Neural progenitor cell (in vitro differentiated cells): ENCODE data around the gene AKAP8L. TPM values are rescaled to one million over a fixed set of nuclear protein-coding genes. Genes with fewer than 3 reads are reported as not detected.

Experiments
- DNase-seq: peaks from one replicate; pipeline ENCODE4 v3.0.0-alpha.2; 2016; ENCODE audit warnings: low spot score
- H2AFZ ChIP-seq: fragments of 200-600 bp; sonication (generic); replicated peaks from 2 replicates; pipeline ENCODE4 v1.6.1; 2016; ENCODE audit warnings: antibody characterized with exemption
- H3F3A ChIP-seq: fragments of 200-600 bp; sonication (generic); 2 replicates; pipeline ENCODE4 v1.6.1; 2016; ENCODE audit warnings: antibody characterized with exemption, low read depth
- H3K27ac ChIP-seq: fragments of 200-600 bp; sonication (generic); 2 replicates; pipeline ENCODE4 v1.5.1; 2016; ENCODE audit warnings: mild to moderate bottlenecking
- H3K27me3 ChIP-seq: fragments of 200-600 bp; sonication (generic); 2 replicates; pipeline ENCODE4 v1.6.1; 2016; ENCODE audit warnings: mild to moderate bottlenecking, moderate library complexity
- H3K36me3 ChIP-seq: fragments of 200-600 bp; sonication (generic); 2 replicates; pipeline ENCODE4 v1.5.1; 2016
- H3K4me1 ChIP-seq: fragments of 200-600 bp; sonication (generic); 2 replicates; pipeline ENCODE4 v1.6.1; 2016; ENCODE audit warnings: mixed run types
- H3K4me2 ChIP-seq: fragments of 200-600 bp; sonication (generic); 2 replicates; pipeline ENCODE4 v1.6.1; 2016
- H3K4me3 ChIP-seq: fragments of 200-600 bp; sonication (generic); 2 replicates; pipeline ENCODE4 v1.5.1; 2016
- H3K79me2 ChIP-seq: fragments of 200-600 bp; sonication (generic); 2 replicates; pipeline ENCODE4 v1.6.1; 2016; ENCODE audit warnings: low read depth
- H3K9ac ChIP-seq: fragments of 200-600 bp; sonication (generic); 2 replicates; pipeline ENCODE4 v1.6.1; 2016
- H3K9me3 ChIP-seq: fragments of 200-600 bp; sonication (generic); 2 replicates; pipeline ENCODE4 v1.5.1; 2016; ENCODE audit warnings: low read depth
- H4K20me1 ChIP-seq: fragments of 200-600 bp; sonication (generic); 2 replicates; pipeline ENCODE4 v1.6.1; 2016; ENCODE audit warnings: low read depth
- H3K27ac Mint-ChIP-seq: 3 replicates; pipeline ENCODE4 v1.8.0; 2021; ENCODE audit warnings: mixed read lengths
- H3K27me3 Mint-ChIP-seq: 2 replicates; pipeline ENCODE4 v1.8.0; 2022; ENCODE audit warnings: low read depth, mild to moderate bottlenecking, inconsistent platforms, moderate library complexity, mixed read lengths; ENCODE audit not compliant: insufficient read depth
- H3K36me3 Mint-ChIP-seq: 3 replicates; pipeline ENCODE4 v1.8.0; 2021; ENCODE audit warnings: mixed read lengths
- H3K4me1 Mint-ChIP-seq: 3 replicates; pipeline ENCODE4 v1.8.0; 2021; ENCODE audit warnings: mixed read lengths
- H3K4me3 Mint-ChIP-seq: 3 replicates; pipeline ENCODE4 v1.8.0; 2021; ENCODE audit warnings: mild to moderate bottlenecking, moderate library complexity, mixed read lengths
- H3K9me3 Mint-ChIP-seq: 3 replicates; pipeline ENCODE4 v1.8.0; 2020; ENCODE audit warnings: mixed read lengths
- CTCF ChIP-seq: fragments of 200-600 bp; sonication (generic); IDR thresholded peaks from 2 replicates; pipeline ENCODE4 v1.5.1; 2017; ENCODE audit warnings: antibody characterized with exemption, mild to moderate bottlenecking
- EZH2 ChIP-seq: fragments of 200-600 bp; sonication (generic); IDR thresholded peaks from 2 replicates; pipeline ENCODE4 v1.6.1; 2017; ENCODE audit warnings: antibody characterized with exemption, mild to moderate bottlenecking, moderate library complexity
- EZH2phosphoT487 ChIP-seq: fragments of 200-600 bp; sonication (generic); IDR thresholded peaks from 2 replicates; pipeline ENCODE4 v1.6.1; 2017; ENCODE audit warnings: antibody characterized with exemption
- total RNA-seq: library from RNA; depleted of rRNA; stranded (reverse); fragments of >200 nt; gene quantifications from 2 replicates; pipeline ENCODE4 v1.2.3, GENCODE V29; 2015; ENCODE audit warnings: low replicate concordance

The AKAP8L gene
- total RNA-seq, 1 donor from 2014 or later = 131 TPM

- Histone ChIP-seq H3K4me3 (no peak overlapping the region), H3K9me3 (no peaks in the 10 kb centered on the region), H2AFZ (no peak overlapping the region), H3K4me1 (peaks cover 5% of the 10 kb centered on the region), H3K36me3 (peaks cover 5% of the 10 kb centered on the region), H4K20me1 (peaks cover 27% of the 10 kb centered on the region), H3K27ac (no peak overlapping the region), H3K4me2 (no peak overlapping the region), H3K9ac (no peak overlapping the region), H3K27me3 (no peaks in the 10 kb centered on the region), H3K79me2 (peaks cover 36% of the 10 kb centered on the region), H3F3A (no peaks in the 10 kb centered on the region)
- Mint-ChIP-seq H3K9me3 (peaks cover 6% of the 10 kb centered on the region), H3K4me3 (peak overlapping the region; percentile 43), H3K4me1 (peaks cover 18% of the 10 kb centered on the region), H3K36me3 (peaks cover 30% of the 10 kb centered on the region), H3K27me3 (peaks cover 4% of the 10 kb centered on the region), H3K27ac (no peak overlapping the region)
- TF ChIP-seq EZH2 (no peak), EZH2phosphoT487 (no peak), CTCF (no peak)
- no peak for DNase-seq
Observed at GRCh38 chr19:15427350-15427700, 8.5 kb upstream of the AKAP8L start.

- Mint-ChIP-seq H3K4me3 (peak overlapping the region; percentile 43), H3K27me3 (peaks cover 4% of the 10 kb centered on the region), H3K36me3 (peaks cover 32% of the 10 kb centered on the region), H3K4me1 (peaks cover 15% of the 10 kb centered on the region), H3K9me3 (peaks cover 6% of the 10 kb centered on the region), H3K27ac (no peak overlapping the region)
- H3F3A ChIP-seq = no peaks in the 10 kb centered on the region
- H3K4me2 ChIP-seq = no peak overlapping the region
- H3K4me1 ChIP-seq = peaks cover 5% of the 10 kb centered on the region
- peaks cover 27% of the 10 kb centered on the region for H4K20me1 ChIP-seq
- H3K27ac ChIP-seq = no peak overlapping the region
- no peaks in the 10 kb centered on the region for H3K27me3 ChIP-seq
- H3K36me3 ChIP-seq = peaks cover 5% of the 10 kb centered on the region
- H3K79me2 ChIP-seq = peaks cover 31% of the 10 kb centered on the region
- H3K4me3 ChIP-seq = no peak overlapping the region
- H2AFZ ChIP-seq = no peak overlapping the region
- no peak for DNase-seq
- no peak for TF ChIP-seq EZH2phosphoT487
- no peak for TF ChIP-seq CTCF
- TF ChIP-seq EZH2 = no peak
- H3K9me3 ChIP-seq = no peaks in the 10 kb centered on the region
- no peak overlapping the region for H3K9ac ChIP-seq
Observed at GRCh38 chr19:15426485-15427349, 7.9 kb upstream of the AKAP8L start.

GRCh38 chr19:15425321-15425950 lies 6.6 kb upstream of the AKAP8L start:
- Histone ChIP-seq H4K20me1 (peaks cover 14% of the 10 kb centered on the region), H3K27me3 (no peaks in the 10 kb centered on the region), H3K4me1 (no peaks in the 10 kb centered on the region), H3F3A (no peaks in the 10 kb centered on the region), H3K9me3 (no peaks in the 10 kb centered on the region), H2AFZ (no peak overlapping the region), H3K79me2 (peaks cover 18% of the 10 kb centered on the region), H3K27ac (no peak overlapping the region), H3K36me3 (peaks cover 5% of the 10 kb centered on the region), H3K9ac (no peak overlapping the region), H3K4me3 (no peak overlapping the region), H3K4me2 (no peak overlapping the region)
- Mint-ChIP-seq H3K4me1 (peaks cover 4% of the 10 kb centered on the region), H3K9me3 (peaks cover 6% of the 10 kb centered on the region), H3K36me3 (peaks cover 29% of the 10 kb centered on the region), H3K27me3 (peaks cover 4% of the 10 kb centered on the region), H3K4me3 (no peak overlapping the region), H3K27ac (no peak overlapping the region)
- TF ChIP-seq CTCF = no peak
- TF ChIP-seq EZH2phosphoT487 = no peak
- TF ChIP-seq EZH2 = no peak
- no peak for DNase-seq
